GM23248 (cell line): ENCODE data around the gene SYT1. TPM values are rescaled to one million over a fixed set of nuclear protein-coding genes. Genes with fewer than 3 reads are reported as not detected.

ENCODE experiments used
- DNase-seq: peaks from one replicate; pipeline ENCODE4 v3.0.0-alpha.2; 2015
- H2AFZ ChIP-seq: fragments of 200-600 bp; sonication (generic); 2 replicates; pipeline ENCODE4 v1.6.1; 2016; ENCODE audit warnings: antibody characterized with exemption
- H3F3A ChIP-seq: fragments of 200-600 bp; sonication (generic); 2 replicates; pipeline ENCODE4 v1.6.1; 2016; ENCODE audit warnings: mild to moderate bottlenecking, antibody characterized with exemption, mixed run types; ENCODE audit not compliant: insufficient read depth
- H3K27ac ChIP-seq: fragments of 200-600 bp; sonication (generic); 2 replicates; pipeline ENCODE4 v1.5.1; 2016; ENCODE audit warnings: mild to moderate bottlenecking
- H3K27me3 ChIP-seq: fragments of 200-600 bp; sonication (generic); replicated peaks from 2 replicates; pipeline ENCODE4 v1.6.1; 2016; ENCODE audit warnings: mild to moderate bottlenecking; ENCODE audit not compliant: insufficient read depth
- H3K36me3 ChIP-seq: fragments of 200-600 bp; sonication (generic); 2 replicates; pipeline ENCODE4 v1.6.1; 2016; ENCODE audit warnings: low read depth, mild to moderate bottlenecking
- H3K4me1 ChIP-seq: fragments of 200-600 bp; sonication (generic); 2 replicates; pipeline ENCODE4 v1.6.1; 2016; ENCODE audit warnings: mild to moderate bottlenecking; ENCODE audit not compliant: insufficient read depth
- H3K4me2 ChIP-seq: fragments of 200-600 bp; sonication (generic); one replicate; pipeline ENCODE4 v1.6.1; 2016; ENCODE audit warnings: mild to moderate bottlenecking; ENCODE audit not compliant: unreplicated experiment
- H3K4me3 ChIP-seq: fragments of 200-600 bp; sonication (generic); 2 replicates; pipeline ENCODE4 v1.5.1; 2016; ENCODE audit warnings: mild to moderate bottlenecking
- H3K79me2 ChIP-seq: fragments of 200-600 bp; sonication (generic); 2 replicates; pipeline ENCODE4 v1.6.1; 2016; ENCODE audit warnings: mild to moderate bottlenecking; ENCODE audit not compliant: insufficient read depth
- H3K9ac ChIP-seq: fragments of 200-600 bp; sonication (generic); 2 replicates; pipeline ENCODE4 v1.6.1; 2016; ENCODE audit warnings: mild to moderate bottlenecking
- H3K9me2 ChIP-seq: fragments of 200-600 bp; sonication (generic); 2 replicates; pipeline ENCODE4 v1.6.1; 2016; ENCODE audit warnings: mixed run types, mild to moderate bottlenecking, moderate library complexity; ENCODE audit not compliant: insufficient read depth
- H3K9me3 ChIP-seq: fragments of 200-600 bp; sonication (generic); one replicate; pipeline ENCODE4 v1.6.1; 2017; ENCODE audit warnings: low read depth
- H4K20me1 ChIP-seq: fragments of 200-600 bp; sonication (generic); 2 replicates; pipeline ENCODE4 v1.6.0; 2016; ENCODE audit not compliant: insufficient read depth
- EZH2 ChIP-seq: fragments of 200-600 bp; sonication (generic); IDR thresholded peaks from 2 replicates; pipeline ENCODE4 v1.6.1; 2018; ENCODE audit warnings: antibody characterized with exemption, mild to moderate bottlenecking; ENCODE audit not compliant: insufficient read depth, poor library complexity, severe bottlenecking
- EZH2phosphoT487 ChIP-seq: fragments of 200-600 bp; sonication (generic); IDR thresholded peaks from 2 replicates; pipeline ENCODE4 v1.6.1; 2018; ENCODE audit warnings: antibody characterized with exemption, moderate library complexity, mild to moderate bottlenecking, low read depth; ENCODE audit not compliant: insufficient read depth
- WGBS, 2 experiments: methylation state at CpG; one replicate each; pipeline ENCODE4 v1.1.6; 2015 to 2017; ENCODE audit warnings: low lambda C conversion rate in 2 of 2, low coverage in 1 of 2; ENCODE audit errors: missing lambda C conversion rate in 2 of 2; 5-methylcytosine and 5-hydroxymethylcytosine counted together
- in situ Hi-C: fragments of 300-500 bp; cut with MboI; formaldehyde crosslinking; loops from 2 replicates; pipeline ENCODE4 v1.15.0; 2020
- polyA plus RNA-seq: library from polyadenylated mRNA; unstranded; fragments of >200 nt; fragmentation: Nextera tagmentation; extraction: Ambion mirVana; gene quantifications from 2 replicates; pipeline ENCODE4 v1.2.1, GENCODE V29; 2016
- total RNA-seq: library from RNA; depleted of rRNA; stranded (reverse); fragments of >200 nt; shearing (Covaris generic); gene quantifications from 2 replicates; pipeline ENCODE4 v1.2.3, GENCODE V29; 2014

SYT1 gene
- total and polyA plus RNA-seq, 2 experiments from 2014 or later, result 1.7 to 2.4 TPM

GRCh38 chr12:78864870-78865463, 393 bp downstream of the SYT1 start:
- DNase-seq, result peak; percentile 37
- TF ChIP-seq EZH2 (no peak), EZH2phosphoT487 (no peak)
- Histone ChIP-seq H3K9me2 (no peaks in the 10 kb centered on the region), H3K27ac (no peak overlapping the region), H4K20me1 (no peaks in the 10 kb centered on the region), H3K79me2 (no peaks in the 10 kb centered on the region), H3F3A (no peaks in the 10 kb centered on the region), H2AFZ (peak overlapping the region; percentile 99), H3K36me3 (no peaks in the 10 kb centered on the region), H3K27me3 (no peaks in the 10 kb centered on the region), H3K4me1 (no peaks in the 10 kb centered on the region), H3K4me3 (peak overlapping the region; percentile 94), H3K9ac (peak overlapping the region; percentile 27; the same call in 1 of the 2 replicates), H3K9me3 (no peaks in the 10 kb centered on the region), H3K4me2 (peak overlapping the region; percentile 98)
- in situ Hi-C loops, result no loop called here
- WGBS, 2 experiments, result 2 to 4% methylated on average over 29 to 30 of the region's 32 CpGs

GRCh38 chr12:78865516-78865915, 942 bp downstream of the SYT1 start:
- TF ChIP-seq EZH2 (no peak), EZH2phosphoT487 (no peak)
- Histone ChIP-seq H3K4me2 (peak overlapping the region; percentile 98), H3K27me3 (no peaks in the 10 kb centered on the region), H3F3A (no peaks in the 10 kb centered on the region), H3K27ac (no peak overlapping the region), H3K9me2 (no peaks in the 10 kb centered on the region), H2AFZ (peak overlapping the region; percentile 99), H4K20me1 (no peaks in the 10 kb centered on the region), H3K4me3 (peak overlapping the region; percentile 94), H3K36me3 (no peaks in the 10 kb centered on the region), H3K79me2 (no peaks in the 10 kb centered on the region), H3K9me3 (no peaks in the 10 kb centered on the region), H3K4me1 (no peaks in the 10 kb centered on the region), H3K9ac (peak overlapping the region; percentile 27; the same call in 1 of the 2 replicates)
- in situ Hi-C loops, result no loop called here
- WGBS, 2 experiments, result 12 to 14% methylated on average over 4 to 5 of the region's 5 CpGs
- DNase-seq, result no peak

GRCh38 chr12:78866518-78866917, 1.9 kb downstream of the SYT1 start:
- no peaks in the 10 kb centered on the region for H4K20me1 ChIP-seq
- H3K4me3 ChIP-seq, result no peak overlapping the region
- H3K4me2 ChIP-seq, result no peak overlapping the region
- no peak overlapping the region for H3K9ac ChIP-seq
- H3K9me2 ChIP-seq, result no peaks in the 10 kb centered on the region
- H3K27me3 ChIP-seq, result no peaks in the 10 kb centered on the region
- H3K9me3 ChIP-seq, result no peaks in the 10 kb centered on the region
- H2AFZ ChIP-seq, result no peak overlapping the region
- no peaks in the 10 kb centered on the region for H3F3A ChIP-seq
- no peaks in the 10 kb centered on the region for H3K4me1 ChIP-seq
- H3K79me2 ChIP-seq, result no peaks in the 10 kb centered on the region
- DNase-seq, result no peak
- TF ChIP-seq EZH2, result no peak
- no peak for TF ChIP-seq EZH2phosphoT487
- in situ Hi-C loops, result no loop called here
- WGBS, 2 experiments, result 85 to 95% methylated on average over 4 of the region's 4 CpGs
- H3K27ac ChIP-seq, result no peak overlapping the region
- no peaks in the 10 kb centered on the region for H3K36me3 ChIP-seq

- Histone ChIP-seq H3K4me1 (no peaks in the 10 kb centered on the region), H3K4me3 (no peak overlapping the region), H3K4me2 (no peak overlapping the region), H3K36me3 (no peaks in the 10 kb centered on the region), H4K20me1 (no peaks in the 10 kb centered on the region), H3K9ac (no peak overlapping the region), H3K9me3 (no peaks in the 10 kb centered on the region), H3F3A (no peaks in the 10 kb centered on the region), H3K79me2 (no peaks in the 10 kb centered on the region), H3K9me2 (no peaks in the 10 kb centered on the region), H3K27ac (no peak overlapping the region), H2AFZ (no peak overlapping the region), H3K27me3 (no peaks in the 10 kb centered on the region)
- TF ChIP-seq EZH2 (no peak), EZH2phosphoT487 (no peak)
- in situ Hi-C loops, result no loop called here
- DNase-seq, result no peak
- WGBS, 2 experiments, result 99 to 100% methylated on average over 3 of the region's 3 CpGs
Observed at GRCh38 chr12:78870539-78870938, 6.0 kb downstream of the SYT1 start.

- no peaks in the 10 kb centered on the region for H3K9me2 ChIP-seq
- H3F3A ChIP-seq, result no peaks in the 10 kb centered on the region
- H2AFZ ChIP-seq, result no peak overlapping the region
- no peak overlapping the region for H3K9ac ChIP-seq
- no peaks in the 10 kb centered on the region for H4K20me1 ChIP-seq
- TF ChIP-seq EZH2phosphoT487 (no peak), EZH2 (no peak)
- in situ Hi-C loops, result no loop called here
- H3K27me3 ChIP-seq, result no peaks in the 10 kb centered on the region
- no peak for DNase-seq
- 45 to 54% methylated on average over 2 of the region's 2 CpGs for WGBS, 2 experiments
- H3K4me3 ChIP-seq, result no peak overlapping the region
- H3K79me2 ChIP-seq, result no peaks in the 10 kb centered on the region
- H3K4me1 ChIP-seq, result no peaks in the 10 kb centered on the region
- no peaks in the 10 kb centered on the region for H3K36me3 ChIP-seq
- H3K27ac ChIP-seq, result no peak overlapping the region
- H3K4me2 ChIP-seq, result no peak overlapping the region
- H3K9me3 ChIP-seq, result no peaks in the 10 kb centered on the region
Observed at GRCh38 chr12:78871566-78871965, 7.0 kb downstream of the SYT1 start.
